MCF 10A (cell line): ENCODE measurements around the gene TACC3. TPM values are rescaled to one million over a fixed set of nuclear protein-coding genes. Genes with fewer than 3 reads are reported as not detected.

ENCODE experiments used
- BruUV-seq: library from RNA; stranded (reverse); fragments of 400-500 nt; replicated peaks from 2 replicates; lab custom pipeline; 2021; lab: Mats Ljungman, UMichigan
- CTCF ChIA-PET: fragments of 300-600 bp; sonication (Branson Sonifier 250); formaldehyde crosslinking; extraction: SDS; loops from one replicate; lab custom pipeline; 2021; ENCODE audit warnings: antibody characterized with exemption, inconsistent platforms; lab: Yijun Ruan, JAX
- POLR2A ChIA-PET: fragments of 300-600, 350-650 bp; sonication (Branson Sonifier 250); formaldehyde crosslinking; extraction: SDS; loops from one replicate; lab custom pipeline; 2020; ENCODE audit warnings: antibody characterized with exemption, inconsistent platforms; lab: Yijun Ruan, JAX
- DNase-seq: peaks from one replicate; pipeline ENCODE4 v3.0.0-alpha.2; 2018; ENCODE audit not compliant: unreplicated experiment
- H3K27ac Mint-ChIP-seq: one replicate; pipeline ENCODE4 v1.8.0; 2022; ENCODE audit warnings: mild to moderate bottlenecking, low read depth, mixed read lengths; ENCODE audit not compliant: unreplicated experiment
- H3K27me3 Mint-ChIP-seq: one replicate; pipeline ENCODE4 v1.8.0; 2022; ENCODE audit warnings: mixed read lengths; ENCODE audit not compliant: insufficient read depth, unreplicated experiment
- H3K36me3 Mint-ChIP-seq: one replicate; pipeline ENCODE4 v1.8.0; 2022; ENCODE audit warnings: mild to moderate bottlenecking, moderate library complexity, mixed read lengths; ENCODE audit not compliant: insufficient read depth, unreplicated experiment
- H3K4me1 Mint-ChIP-seq: one replicate; pipeline ENCODE4 v1.8.0; 2022; ENCODE audit warnings: mixed read lengths; ENCODE audit not compliant: insufficient read depth, unreplicated experiment
- H3K4me3 Mint-ChIP-seq: one replicate; pipeline ENCODE4 v1.8.0; 2022; ENCODE audit warnings: mild to moderate bottlenecking, moderate library complexity, mixed read lengths; ENCODE audit not compliant: unreplicated experiment
- H3K9me3 Mint-ChIP-seq: one replicate; pipeline ENCODE4 v1.8.0; 2022; ENCODE audit warnings: mixed read lengths; ENCODE audit not compliant: unreplicated experiment
- intact Hi-C: fragments of 100-400 bp; cut with micrococcal nuclease; formaldehyde crosslinking; loops from 2 replicates; pipeline ENCODE4 v1.14.1; 2022
- total RNA-seq: library from RNA; stranded (reverse); gene quantifications from 2 replicates; pipeline ENCODE4 v1.2.3, GENCODE V29; 2022
- TF ChIP-seq, protein P1 (sequence below): fragments of 200-600 bp; IDR thresholded peaks from one replicate; pipeline ENCODE4 v1.8.0; 2022; ENCODE audit warnings: antibody characterized with exemption, mild to moderate bottlenecking; ENCODE audit not compliant: unreplicated experiment

TACC3 gene
- total RNA-seq, 1 experiment from 2014 or later: 69.8 TPM

DNA sequence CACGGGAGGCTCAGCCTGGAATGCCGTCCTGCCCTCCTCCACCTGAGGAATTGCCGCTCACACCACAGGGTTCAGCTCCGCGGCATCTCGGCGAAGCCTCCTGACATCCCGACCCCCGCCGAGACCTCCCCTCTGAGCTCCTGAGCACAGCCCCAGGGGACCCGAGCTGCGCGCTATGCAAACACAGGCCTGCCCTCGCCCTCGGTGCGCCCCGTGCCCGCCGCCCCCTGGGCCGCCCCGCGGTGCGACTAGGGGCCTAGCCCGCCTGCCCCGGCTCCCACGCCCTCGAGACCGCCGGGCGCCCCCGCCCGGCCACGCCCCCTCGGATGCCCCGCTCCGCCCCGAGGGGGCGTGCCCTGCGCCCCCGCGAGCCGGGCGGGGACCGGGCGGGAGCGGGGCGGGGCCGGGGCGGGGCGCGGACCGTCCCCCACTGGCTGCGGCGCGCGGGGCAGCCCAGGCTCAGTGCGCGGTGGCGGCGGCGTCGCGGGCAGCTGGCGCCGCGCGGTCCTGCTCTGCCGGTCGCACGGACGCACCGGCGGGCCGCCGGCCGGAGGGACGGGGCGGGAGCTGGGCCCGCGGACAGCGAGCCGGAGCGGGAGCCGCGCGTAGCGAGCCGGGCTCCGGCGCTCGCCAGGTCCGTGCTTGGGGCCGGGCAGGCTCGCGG, 71.6 kb downstream of the TACC3 start, which contains the start of gene FGFR3:
Gene FGFR3 (plus strand): TSS at position 462 of the 664 bp plus-strand sequence. CDS start 642 bp downstream, outside the sequence.
- peak; percentile 41 for DNase-seq
- no peaks in the 10 kb centered on the region for H3K27me3 Mint-ChIP-seq
- BruUV-seq: no TSS peak
- intact Hi-C loops: loop anchor here (5.0 kb wide), 1 partner anchor 46 kb away; no protein-coding TSS in a partner anchor
- H3K36me3 Mint-ChIP-seq: peaks cover 4% of the 10 kb centered on the region
- peak within 1 kb of the TSS; percentile 39 for H3K4me3 Mint-ChIP-seq
- POLR2A ChIA-PET: interaction anchor here (0.5 to 2.2 kb wide), 5 partner anchors 9 to 1591 kb away, joined by 3 to 12 read pairs (median 4); no protein-coding TSS in a partner anchor
- H3K4me1 Mint-ChIP-seq: peaks cover 9% of the 10 kb centered on the region
- TF ChIP-seq, protein P1, sequence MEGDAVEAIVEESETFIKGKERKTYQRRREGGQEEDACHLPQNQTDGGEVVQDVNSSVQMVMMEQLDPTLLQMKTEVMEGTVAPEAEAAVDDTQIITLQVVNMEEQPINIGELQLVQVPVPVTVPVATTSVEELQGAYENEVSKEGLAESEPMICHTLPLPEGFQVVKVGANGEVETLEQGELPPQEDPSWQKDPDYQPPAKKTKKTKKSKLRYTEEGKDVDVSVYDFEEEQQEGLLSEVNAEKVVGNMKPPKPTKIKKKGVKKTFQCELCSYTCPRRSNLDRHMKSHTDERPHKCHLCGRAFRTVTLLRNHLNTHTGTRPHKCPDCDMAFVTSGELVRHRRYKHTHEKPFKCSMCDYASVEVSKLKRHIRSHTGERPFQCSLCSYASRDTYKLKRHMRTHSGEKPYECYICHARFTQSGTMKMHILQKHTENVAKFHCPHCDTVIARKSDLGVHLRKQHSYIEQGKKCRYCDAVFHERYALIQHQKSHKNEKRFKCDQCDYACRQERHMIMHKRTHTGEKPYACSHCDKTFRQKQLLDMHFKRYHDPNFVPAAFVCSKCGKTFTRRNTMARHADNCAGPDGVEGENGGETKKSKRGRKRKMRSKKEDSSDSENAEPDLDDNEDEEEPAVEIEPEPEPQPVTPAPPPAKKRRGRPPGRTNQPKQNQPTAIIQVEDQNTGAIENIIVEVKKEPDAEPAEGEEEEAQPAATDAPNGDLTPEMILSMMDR: no peak
- no peak within 1 kb of the TSS for H3K27ac Mint-ChIP-seq
- CTCF ChIA-PET: interaction anchor here (0.6 to 2.6 kb wide), 3 partner anchors 11 to 84 kb away, joined by 3 to 10 read pairs (median 6); no protein-coding TSS in a partner anchor
- H3K9me3 Mint-ChIP-seq: no peaks in the 10 kb centered on the region

DNA sequence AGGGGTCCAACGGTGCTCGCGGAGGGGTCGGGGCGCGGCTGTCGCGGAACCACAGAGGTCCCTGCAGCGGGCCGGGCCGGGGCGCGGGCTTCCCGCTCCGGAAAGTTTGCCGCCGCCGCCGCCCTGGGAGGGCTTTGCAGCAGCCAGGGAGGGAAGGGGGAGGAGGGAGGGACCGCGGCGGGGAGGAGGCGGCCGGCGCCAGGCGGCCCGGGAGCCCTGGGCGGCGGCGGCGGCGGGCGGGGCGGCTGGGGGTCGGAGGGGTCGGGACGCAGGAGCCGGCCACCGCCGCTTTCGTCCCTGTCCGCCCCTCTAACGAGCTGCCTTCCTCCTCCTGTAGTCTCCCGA, 72.1 kb downstream of the TACC3 start:
- Mint-ChIP-seq H3K27me3 (no peaks in the 10 kb centered on the region), H3K9me3 (no peaks in the 10 kb centered on the region), H3K36me3 (peaks cover 4% of the 10 kb centered on the region), H3K4me3 (peak overlapping the region; percentile 39), H3K4me1 (peaks cover 9% of the 10 kb centered on the region), H3K27ac (no peak overlapping the region)
- DNase-seq: peak; percentile 18
- CTCF ChIA-PET: interaction anchor here (0.6 to 2.6 kb wide), 3 partner anchors 45 to 634 kb away, joined by 3 to 10 read pairs (median 3); no protein-coding TSS in a partner anchor
- intact Hi-C loops: loop anchor here (5.0 kb wide), 1 partner anchor 46 kb away; no protein-coding TSS in a partner anchor
- BruUV-seq: no TSS peak
- TF ChIP-seq, protein P1: no peak
- POLR2A ChIA-PET: interaction anchor here (0.5 to 2.2 kb wide), 4 partner anchors 41 to 1590 kb away, joined by 3 to 12 read pairs (median 4); no protein-coding TSS in a partner anchor

DNA sequence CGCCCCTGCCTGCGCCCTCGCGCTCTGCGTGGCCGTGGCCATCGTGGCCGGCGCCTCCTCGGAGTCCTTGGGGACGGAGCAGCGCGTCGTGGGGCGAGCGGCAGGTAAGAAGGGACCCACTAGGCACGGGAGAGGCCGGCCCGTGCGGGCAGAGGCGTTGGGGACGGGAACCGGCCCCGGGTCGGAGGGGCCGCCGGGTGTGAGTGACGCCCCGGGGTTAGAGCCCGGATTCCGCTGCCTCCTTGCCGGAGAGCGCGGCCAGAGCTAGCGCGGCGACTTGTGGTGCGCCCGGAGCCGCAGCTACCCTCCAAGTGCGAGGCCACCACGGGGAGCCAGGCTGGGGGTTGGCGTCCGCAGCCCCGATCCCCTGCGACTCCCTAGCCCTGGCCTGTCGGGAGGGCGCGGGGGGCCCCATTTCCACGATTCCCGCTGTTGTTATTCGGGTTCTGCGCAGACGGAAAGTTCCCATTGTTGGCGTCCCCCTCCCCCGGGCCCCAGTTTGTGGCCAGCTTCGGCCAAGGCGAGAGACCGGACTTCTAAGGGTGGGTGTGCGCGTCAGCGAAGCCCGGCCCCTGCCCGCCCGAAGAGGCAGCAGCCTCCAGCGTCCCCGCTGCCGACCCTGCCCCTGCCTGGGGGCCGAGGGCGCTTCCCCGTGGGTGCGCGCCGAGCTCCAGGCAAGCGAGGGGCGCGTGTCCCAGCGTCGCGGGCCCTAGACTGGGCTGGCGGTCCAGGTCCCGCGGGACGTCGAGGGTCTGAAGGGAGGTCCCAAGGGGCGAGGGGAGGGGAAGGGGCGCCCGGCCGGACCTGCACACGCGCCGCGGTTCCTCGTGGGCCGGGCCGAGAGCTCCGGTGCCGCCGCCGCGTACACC, 72.9 kb downstream of the TACC3 start:
- no TSS peak for BruUV-seq
- Mint-ChIP-seq H3K27me3 (no peaks in the 10 kb centered on the region), H3K27ac (no peak overlapping the region), H3K4me3 (peak overlapping the region; percentile 39), H3K36me3 (peaks cover 4% of the 10 kb centered on the region), H3K4me1 (peaks cover 9% of the 10 kb centered on the region), H3K9me3 (no peaks in the 10 kb centered on the region)
- TF ChIP-seq, protein P1: no peak
- CTCF ChIA-PET: interaction anchor here (0.6 to 2.6 kb wide), 5 partner anchors 16 to 635 kb away, joined by 3 to 10 read pairs (median 4); no protein-coding TSS in a partner anchor
- DNase-seq: peak; percentile 13
- POLR2A ChIA-PET: interaction anchor here (0.8 to 2.2 kb wide), 3 partner anchors 42 to 47 kb away, joined by 3 to 12 read pairs (median 4); no protein-coding TSS in a partner anchor
- intact Hi-C loops: loop anchor here (5.0 kb wide), 1 partner anchor 47 kb away; no protein-coding TSS in a partner anchor

Other genes starting within 250 kb of the TACC3 start
- 5.0 and 6.6 TPM in 2 replicates for gene FAM53A, start 37.2 kb upstream of the TACC3 start, total RNA-seq
- 37.1 and 43.5 TPM in 2 replicates for gene SLBP, start 9.2 kb upstream of the TACC3 start, total RNA-seq
- 25.5 and 38.3 TPM in 2 replicates for gene TMEM129, start 198 bp upstream of the TACC3 start, total RNA-seq
- gene FGFR3, start 71.8 kb downstream of the TACC3 start, total RNA-seq: 2.5 and 6.5 TPM in 2 replicates
- 85.0 and 86.3 TPM in 2 replicates for gene LETM1, start 134.6 kb downstream of the TACC3 start, total RNA-seq
- 100 and 109 TPM in 2 replicates for gene NSD2, start 149.9 kb downstream of the TACC3 start, total RNA-seq